SKM-1 treated with dmso at 0.1 percent for 144 hours (cell line): ENCODE results near the gene ADRA2C.
"Not testable (repeated sequence)": the region's sequence is repeated elsewhere in the genome, so short reads cannot be mapped to it uniquely, and the experiment has no call there.

Experiments used
- DNase-seq: peaks from one replicate; lab custom pipeline; 2025; ENCODE audit not compliant: unreplicated experiment; lab: John Stamatoyannopoulos, UW

Gene ADRA2C

GRCh38 chr4:3810796-3811485 lies 44.8 kb downstream of the ADRA2C start:
- DNase-seq = no peak

- DNase-seq = no peak
Observed at GRCh38 chr4:3811621-3812020, 45.4 kb downstream of the ADRA2C start.

GRCh38 chr4:3812211-3812934 lies 46.2 kb downstream of the ADRA2C start:
- DNase-seq = no peak

GRCh38 chr4:3813151-3814052 lies 47.2 kb downstream of the ADRA2C start:
- DNase-seq = no peak

GRCh38 chr4:3814053-3814570 lies 47.9 kb downstream of the ADRA2C start:
- no peak for DNase-seq

- DNase-seq = not testable (repeated sequence)
Observed at GRCh38 chr4:3814838-3815237, 48.7 kb downstream of the ADRA2C start.

GRCh38 chr4:3816256-3816825 lies 50.2 kb downstream of the ADRA2C start:
- DNase-seq = no peak

GRCh38 chr4:3816983-3817960 lies 51.1 kb downstream of the ADRA2C start:
- DNase-seq = no peak
